HEK293T (cell line): ENCODE data around the gene CDC34.

Experiments
- CTCF ChIA-PET: fragments of 350-600 bp; formaldehyde crosslinking; extraction: SDS; loops from one replicate; lab custom pipeline; 2021; ENCODE audit warnings: antibody characterized with exemption, inconsistent platforms; lab: Yijun Ruan, JAX
- POLR2A ChIA-PET: fragments of 350-600 bp; formaldehyde crosslinking; extraction: SDS; loops from one replicate; lab custom pipeline; 2020; ENCODE audit warnings: antibody characterized with exemption, inconsistent platforms; lab: Yijun Ruan, JAX
- DNase-seq: peaks from one replicate; pipeline ENCODE4 v3.0.0; 2012; ENCODE audit warnings: mixed read lengths; ENCODE audit errors: extremely low spot score
- ARNT ChIP-seq: fragments of 450-650 bp; IDR thresholded peaks from 2 replicates; pipeline ENCODE4 v1.6.1; 2017; ENCODE audit warnings: mild to moderate bottlenecking
- BHLHE40 ChIP-seq: fragments of 450-650 bp; IDR thresholded peaks from 2 replicates; pipeline ENCODE4 v1.6.1; 2016; ENCODE audit warnings: mild to moderate bottlenecking, moderate library complexity, borderline replicate concordance
- CTBP1 ChIP-seq: fragments of 450-650 bp; IDR thresholded peaks from 2 replicates; pipeline ENCODE4 v1.6.1; 2016; ENCODE audit warnings: borderline replicate concordance
- ELF4 ChIP-seq: fragments of 450-650 bp; IDR thresholded peaks from 2 replicates; pipeline ENCODE4 v1.6.1; 2017; ENCODE audit warnings: antibody characterized with exemption
- FOXA1 ChIP-seq: fragments of 450-650 bp; IDR thresholded peaks from 2 replicates; pipeline ENCODE4 v1.6.1; 2016; ENCODE audit warnings: mild to moderate bottlenecking
- FOXK2 ChIP-seq: fragments of 450-650 bp; IDR thresholded peaks from 2 replicates; pipeline ENCODE4 v1.6.1; 2016; ENCODE audit warnings: mild to moderate bottlenecking
- FOXM1 ChIP-seq: fragments of 450-650 bp; IDR thresholded peaks from 2 replicates; pipeline ENCODE4 v1.6.1; 2017; ENCODE audit warnings: mild to moderate bottlenecking, borderline replicate concordance
- HDGF ChIP-seq: fragments of 450-650 bp; IDR thresholded peaks from 2 replicates; pipeline ENCODE4 v1.6.1; 2017; ENCODE audit warnings: antibody characterized with exemption, borderline replicate concordance
- L3MBTL2 ChIP-seq: fragments of 450-650 bp; conservative IDR thresholded peaks from 2 replicates; pipeline ENCODE4 v1.6.1; 2016; ENCODE audit warnings: mild to moderate bottlenecking
- LEF1 ChIP-seq: fragments of 450-650 bp; IDR thresholded peaks from 2 replicates; pipeline ENCODE4 v1.6.1; 2017; ENCODE audit warnings: mild to moderate bottlenecking, borderline replicate concordance
- NFRKB ChIP-seq: fragments of 450-650 bp; IDR thresholded peaks from 2 replicates; pipeline ENCODE4 v1.6.1; 2016; ENCODE audit warnings: mild to moderate bottlenecking, moderate library complexity
- SP1 ChIP-seq: fragments of 450-650 bp; IDR thresholded peaks from 2 replicates; pipeline ENCODE4 v1.6.1; 2017
- SUZ12 ChIP-seq: fragments of 450-650 bp; IDR thresholded peaks from 2 replicates; pipeline ENCODE4 v1.6.1; 2016; ENCODE audit warnings: mild to moderate bottlenecking
- TARDBP ChIP-seq: fragments of 450-650 bp; IDR thresholded peaks from 2 replicates; pipeline ENCODE4 v1.6.1; 2016
- ZNF384 ChIP-seq: fragments of 450-650 bp; IDR thresholded peaks from 2 replicates; pipeline ENCODE4 v1.6.1; 2016
- TF ChIP-seq, protein P1 (sequence below): fragments of 450-650 bp; IDR thresholded peaks from 2 replicates; pipeline ENCODE4 v1.6.1; 2016

CDC34 gene

GRCh38 chr19:585551-586110 lies 54.1 kb downstream of the CDC34 start:
- no peak for TF ChIP-seq L3MBTL2
- no peak for TF ChIP-seq LEF1
- TF ChIP-seq NFRKB: no peak
- TF ChIP-seq FOXM1: no peak
- TF ChIP-seq SUZ12: no peak
- TF ChIP-seq ZNF384: no peak
- TF ChIP-seq FOXK2: no peak
- TF ChIP-seq ELF4: no peak
- DNase-seq: no peak
- ChIA-PET CTCF (interaction anchor here (0.7 to 0.8 kb wide), 2 partner anchors 43 to 102 kb away, joined by 3 to 4 read pairs; no protein-coding TSS in a partner anchor), POLR2A (interaction anchor here (0.8 kb wide), 1 partner anchor 78 kb away, joined by 3 read pairs; no protein-coding TSS in a partner anchor)

DNA sequence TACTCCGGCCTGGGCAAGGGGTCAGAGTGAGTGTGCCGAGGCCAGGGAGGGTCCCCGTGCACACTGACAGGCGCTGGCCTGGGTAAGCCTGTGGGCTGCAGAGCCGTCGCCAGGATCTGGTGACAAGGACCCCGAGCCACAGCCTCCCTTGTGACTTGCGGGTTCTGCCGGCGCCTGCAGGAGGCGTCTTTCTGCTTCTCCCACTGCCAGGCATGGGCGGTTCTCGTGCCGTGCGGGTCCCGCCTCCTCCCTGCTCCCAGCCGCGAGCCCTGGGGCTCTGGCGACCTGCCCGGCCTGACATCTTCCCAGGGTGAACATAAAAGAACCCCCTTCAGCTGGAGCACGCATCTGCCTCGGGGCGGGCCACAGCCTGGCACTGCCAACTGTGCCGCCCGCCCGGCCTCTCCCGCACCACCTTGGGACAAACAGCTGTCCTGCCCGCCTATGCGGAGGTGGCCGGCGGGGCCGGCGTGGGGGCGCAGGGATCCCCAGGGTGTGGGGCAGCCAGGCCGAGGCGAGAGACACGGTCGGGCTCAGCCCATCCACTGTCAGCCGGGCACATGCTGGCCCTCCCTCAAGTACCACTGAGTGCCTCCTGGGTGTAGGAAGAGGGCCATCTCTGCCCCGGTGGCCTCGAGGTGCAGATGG lies 56.7 kb downstream of the CDC34 start:
- DNase-seq: peak; percentile 79
- ChIA-PET CTCF (interaction anchor here (0.6 kb wide), 1 partner anchor 108 kb away, joined by 3 read pairs; no protein-coding TSS in a partner anchor), POLR2A (interaction anchor here (0.7 to 1.1 kb wide), 2 partner anchors 14 to 149 kb away, joined by 3 to 4 read pairs; no protein-coding TSS in a partner anchor)
- TF ChIP-seq NFRKB (no peak), TARDBP (no peak), CTBP1 (peak; percentile 11; the same call in 1 of the 2 replicates), FOXA1 (no peak), HDGF (no peak), LEF1 (no peak)

DNA sequence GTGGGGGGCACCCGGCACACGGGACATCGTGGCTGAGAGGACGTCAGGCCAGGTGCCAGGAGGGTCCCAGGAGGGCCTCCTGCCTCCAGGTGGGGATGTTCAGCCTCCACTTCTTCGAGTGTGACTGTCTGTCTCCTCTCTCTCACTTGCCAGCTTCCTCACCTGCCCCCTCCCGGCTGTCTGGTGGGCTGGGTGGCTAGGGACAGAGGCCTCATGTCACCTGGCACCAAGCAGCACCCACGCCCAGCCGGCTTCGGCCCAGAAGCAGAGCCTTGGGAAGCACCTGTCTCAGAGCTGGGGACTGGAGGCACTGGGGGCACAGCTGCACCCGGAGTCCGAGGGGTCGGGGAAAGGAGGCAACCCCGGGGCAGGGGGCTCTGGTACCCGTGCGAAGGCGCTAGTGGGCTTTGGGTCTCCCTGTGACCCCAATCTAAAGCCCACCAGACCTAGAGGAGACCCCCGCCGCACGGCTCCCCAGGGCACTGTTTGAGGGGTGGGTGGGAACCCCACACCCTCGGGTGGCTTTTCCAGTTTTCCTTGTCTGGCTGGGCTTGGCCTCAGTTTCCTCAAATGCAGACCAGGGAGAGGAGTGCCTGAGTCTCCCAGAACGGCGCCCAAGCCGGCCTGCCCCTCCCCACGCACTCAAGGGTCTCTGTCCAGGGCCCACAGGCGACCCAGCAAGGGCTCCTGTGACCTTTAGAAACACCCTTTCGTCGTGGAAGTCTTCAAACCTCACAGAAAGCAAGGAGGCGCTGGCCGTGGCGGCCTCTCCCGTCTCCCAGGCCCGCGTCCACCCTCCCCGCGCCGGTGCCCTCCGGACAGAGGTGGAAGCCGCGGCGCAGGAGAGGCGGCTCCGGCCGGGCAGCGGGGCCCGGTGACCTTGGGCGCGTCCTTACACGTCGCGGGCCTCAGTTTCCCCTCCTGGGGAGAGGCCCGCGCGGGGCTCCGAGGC lies 57.5 kb downstream of the CDC34 start:
- TF ChIP-seq ZNF384 (no peak), ELF4 (no peak)
- CTCF ChIA-PET: no interaction called here
- POLR2A ChIA-PET: interaction anchor here (0.7 to 1.1 kb wide), 2 partner anchors 14 to 148 kb away, joined by 3 to 4 read pairs; no protein-coding TSS in a partner anchor
- DNase-seq: no peak

- ChIA-PET POLR2A (no interaction called here), CTCF (no interaction called here)
- DNase-seq: peak; percentile 58
- TF ChIP-seq ZNF384 (no peak), CTBP1 (no peak), L3MBTL2 (no peak), FOXK2 (no peak), SP1 (no peak)
- TF ChIP-seq, protein P1, sequence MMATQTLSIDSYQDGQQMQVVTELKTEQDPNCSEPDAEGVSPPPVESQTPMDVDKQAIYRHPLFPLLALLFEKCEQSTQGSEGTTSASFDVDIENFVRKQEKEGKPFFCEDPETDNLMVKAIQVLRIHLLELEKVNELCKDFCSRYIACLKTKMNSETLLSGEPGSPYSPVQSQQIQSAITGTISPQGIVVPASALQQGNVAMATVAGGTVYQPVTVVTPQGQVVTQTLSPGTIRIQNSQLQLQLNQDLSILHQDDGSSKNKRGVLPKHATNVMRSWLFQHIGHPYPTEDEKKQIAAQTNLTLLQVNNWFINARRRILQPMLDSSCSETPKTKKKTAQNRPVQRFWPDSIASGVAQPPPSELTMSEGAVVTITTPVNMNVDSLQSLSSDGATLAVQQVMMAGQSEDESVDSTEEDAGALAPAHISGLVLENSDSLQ: no peak
Measured at GRCh38 chr19:589693-590395, 58.3 kb downstream of the CDC34 start, which contains the start of gene HCN2. HCN2 (plus strand) TSS chr19:589881; CDS start chr19:589946, 65 bp downstream.

GRCh38 chr19:590396-590745 lies 58.8 kb downstream of the CDC34 start:
- no peak for DNase-seq
- TF ChIP-seq LEF1 (no peak), SUZ12 (no peak), FOXK2 (no peak), L3MBTL2 (no peak)
- ChIA-PET POLR2A (no interaction called here), CTCF (no interaction called here)

DNA sequence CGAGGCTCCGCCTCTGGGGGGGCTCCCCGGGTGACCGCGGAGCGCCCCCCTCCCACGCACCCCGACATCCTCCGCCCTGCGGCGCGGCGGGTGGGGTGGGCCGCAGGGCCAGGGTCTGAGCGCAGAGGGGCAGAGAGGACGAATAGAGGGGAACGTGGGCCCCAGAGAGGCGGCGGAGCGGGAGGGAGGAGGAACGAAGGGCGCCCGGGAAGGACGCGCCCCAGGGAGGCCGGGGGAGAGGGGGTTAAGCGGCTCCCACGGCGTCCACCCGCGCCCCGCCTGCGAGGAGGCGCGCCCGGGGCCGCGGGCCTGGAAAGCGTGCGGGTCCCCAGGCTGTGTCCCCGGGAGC lies 59.2 kb downstream of the CDC34 start:
- no peak for DNase-seq
- TF ChIP-seq SP1 (no peak), SUZ12 (no peak), ZNF384 (no peak), CTBP1 (no peak), BHLHE40 (no peak), ARNT (no peak), TARDBP (no peak), ELF4 (no peak), LEF1 (no peak), FOXK2 (no peak), L3MBTL2 (no peak), FOXM1 (no peak), HDGF (no peak), FOXA1 (no peak), NFRKB (no peak)
- TF ChIP-seq, protein P1: no peak
- ChIA-PET CTCF (no interaction called here), POLR2A (no interaction called here)
